ENCODE data around the gene RREB1.
A peak's percentile ranks its signal among the peaks of the same experiment; 100 is the strongest.

Gene RREB1

GRCh38 chr6:7219310-7219709 is 111.5 kb downstream of the RREB1 start:
- no peak for DNase-seq (ENCODE audit: low read depth in 2 of 2)

DNA sequence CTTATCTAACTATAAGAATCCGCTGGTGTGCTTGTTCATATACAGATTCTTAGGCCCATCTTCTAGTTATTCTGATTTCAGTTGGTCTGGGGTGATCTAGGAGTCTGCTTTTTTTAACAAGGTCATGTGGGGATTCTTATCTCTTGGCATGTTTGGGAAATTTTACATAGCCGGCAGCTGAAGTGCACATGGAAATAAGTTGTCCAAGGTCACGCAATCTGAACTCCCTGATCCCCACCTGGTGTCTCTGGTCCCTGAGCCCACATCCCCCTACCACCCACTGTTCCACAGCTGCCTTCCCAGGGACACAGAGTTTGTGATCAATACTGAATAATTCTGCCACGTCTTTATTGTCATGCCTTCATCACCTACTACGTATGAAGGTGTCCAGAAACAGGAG is 114.4 kb downstream of the RREB1 start:
- DNase-seq (ENCODE audit: low read depth in 2 of 2), result no peak

GRCh38 chr6:7224731-7225130 is 117.0 kb downstream of the RREB1 start:
- DNase-seq (ENCODE audit: low read depth in 2 of 2), result no peak

GRCh38 chr6:7228662-7229375 is 121.1 kb downstream of the RREB1 start:
- no peak for DNase-seq (ENCODE audit: low read depth in 2 of 2)

- no peak for DNase-seq (ENCODE audit: low read depth in 2 of 2)
Observed at GRCh38 chr6:7229376-7230326, 121.9 kb downstream of the RREB1 start.

- DNase-seq (ENCODE audit: low read depth in 2 of 2), result no peak
Observed at GRCh38 chr6:7230327-7230691, 122.5 kb downstream of the RREB1 start.

DNA sequence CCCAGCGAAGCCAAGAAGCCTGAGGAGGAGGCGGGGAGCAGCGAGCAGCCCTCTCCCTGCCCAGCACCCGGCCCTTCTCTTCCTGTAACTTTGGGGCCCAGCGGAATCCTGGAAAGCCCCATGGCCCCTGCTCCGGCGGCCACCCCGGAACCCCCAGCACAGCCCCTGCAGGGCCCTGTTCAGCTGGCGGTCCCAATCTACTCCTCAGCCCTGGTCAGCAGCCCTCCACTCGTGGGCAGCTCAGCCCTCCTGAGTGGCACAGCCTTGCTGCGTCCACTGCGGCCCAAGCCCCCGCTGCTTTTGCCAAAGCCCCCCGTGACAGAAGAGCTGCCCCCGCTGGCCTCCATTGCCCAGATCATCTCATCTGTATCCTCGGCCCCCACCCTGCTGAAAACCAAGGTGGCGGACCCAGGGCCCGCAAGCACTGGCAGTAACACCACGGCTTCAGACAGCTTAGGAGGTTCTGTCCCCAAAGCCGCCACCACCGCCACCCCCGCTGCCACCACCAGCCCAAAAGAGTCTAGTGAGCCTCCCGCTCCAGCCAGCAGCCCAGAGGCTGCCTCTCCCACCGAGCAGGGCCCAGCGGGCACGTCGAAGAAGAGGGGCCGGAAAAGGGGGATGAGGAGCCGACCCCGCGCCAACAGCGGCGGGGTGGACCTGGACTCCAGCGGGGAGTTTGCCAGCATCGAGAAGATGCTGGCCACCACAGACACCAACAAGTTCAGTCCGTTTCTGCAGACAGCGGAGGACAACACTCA is 123.4 kb downstream of the RREB1 start:
- DNase-seq (ENCODE audit: low read depth in 2 of 2), result no peak

GRCh38 chr6:7232351-7232750 is 124.6 kb downstream of the RREB1 start:
- DNase-seq (ENCODE audit: low read depth in 2 of 2), result no peak

DNA sequence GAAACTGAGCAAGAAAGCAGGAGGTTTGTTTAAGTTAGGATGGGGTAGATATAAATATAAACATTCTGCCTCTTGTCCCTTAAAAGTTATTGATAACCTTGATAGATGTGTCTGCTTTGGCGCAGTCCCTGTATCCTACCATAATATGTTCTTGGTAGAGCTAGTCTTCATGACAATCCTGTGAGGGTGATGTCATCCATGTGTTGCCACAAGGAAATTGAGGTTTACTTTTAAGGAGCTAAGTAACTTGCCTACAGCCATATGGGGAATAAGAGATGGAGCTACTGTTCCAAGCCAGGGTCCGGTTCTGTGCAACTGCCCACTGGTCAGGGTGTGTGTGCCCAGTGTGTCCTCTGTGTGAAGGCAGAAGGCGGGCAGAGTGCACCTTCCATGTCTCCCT is 126.8 kb downstream of the RREB1 start:
- no peak for DNase-seq (ENCODE audit: low read depth in 2 of 2)

DNA sequence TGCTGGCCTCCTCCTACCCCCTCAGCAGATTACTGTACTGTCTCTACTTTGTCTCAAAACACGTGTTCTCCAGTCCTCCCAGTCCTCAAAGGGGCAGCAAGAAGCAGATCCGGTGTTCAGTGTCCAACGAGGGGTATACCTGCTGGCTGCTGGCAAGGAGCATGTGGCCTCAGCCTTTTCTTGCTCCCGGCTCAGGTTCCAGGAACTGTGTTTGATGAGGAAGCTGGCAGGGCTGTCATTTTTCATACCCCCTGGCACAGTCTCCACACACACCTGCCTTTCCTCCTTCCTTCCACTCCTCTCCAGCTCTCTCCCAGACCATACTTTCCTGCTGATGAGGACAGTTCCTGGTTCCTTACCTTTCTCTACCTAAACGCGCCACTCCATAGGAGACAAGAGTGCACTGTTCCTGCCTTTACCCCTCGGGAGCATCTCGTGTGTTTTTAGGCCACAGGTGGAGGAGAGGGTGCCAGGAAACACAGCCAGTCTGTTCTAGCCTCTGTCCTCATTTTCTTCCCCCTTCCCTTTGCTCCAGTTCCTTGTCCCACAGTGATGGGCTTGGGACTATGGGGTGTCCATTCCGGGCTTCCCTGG is 128.0 kb downstream of the RREB1 start:
- no peak for DNase-seq (ENCODE audit: low read depth in 2 of 2)

GRCh38 chr6:7236306-7237209 is 128.8 kb downstream of the RREB1 start:
- DNase-seq (ENCODE audit: low read depth in 2 of 2), result no peak

GRCh38 chr6:7237653-7238188 is 130.0 kb downstream of the RREB1 start:
- DNase-seq (ENCODE audit: low read depth in 2 of 2), result no peak

- no peak for DNase-seq (ENCODE audit: low read depth in 2 of 2)
Observed at GRCh38 chr6:7238526-7238899, 130.8 kb downstream of the RREB1 start.

DNA sequence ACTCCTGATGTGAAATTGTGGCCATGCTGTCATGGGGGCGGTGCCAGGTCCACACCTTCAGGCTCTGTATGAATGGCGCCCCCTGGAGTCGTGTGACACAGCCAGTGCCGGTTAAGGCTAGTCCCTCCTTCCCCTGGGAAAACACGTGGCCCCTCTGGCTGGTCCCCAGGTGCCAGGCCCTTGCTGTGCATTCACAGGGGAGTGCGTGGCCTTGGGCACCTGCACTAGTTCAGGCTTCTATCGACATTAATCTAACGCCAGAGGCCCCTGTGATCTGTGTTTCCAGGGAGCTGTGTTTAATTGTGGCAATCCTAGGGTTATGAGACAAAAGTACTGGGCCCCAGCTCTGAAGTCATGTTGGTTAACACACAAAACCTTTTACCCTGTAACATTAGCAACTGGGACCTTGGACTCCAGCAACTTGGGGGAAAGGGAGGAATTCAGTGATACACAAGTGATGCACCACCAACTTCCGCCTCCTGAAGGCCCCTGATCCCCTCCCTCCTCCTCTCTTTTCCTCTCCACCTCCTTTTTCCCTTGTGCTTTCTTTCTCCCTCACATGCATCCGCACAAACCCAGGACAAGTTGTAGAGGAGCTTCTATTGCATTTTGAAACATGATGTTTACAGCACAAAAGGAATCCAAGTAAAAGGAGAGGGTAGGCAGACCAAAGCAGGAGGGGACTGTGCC is 131.3 kb downstream of the RREB1 start:
- DNase-seq (ENCODE audit: low read depth in 2 of 2), result peak; percentile 17 to 48

GRCh38 chr6:7239590-7239948 is 131.8 kb downstream of the RREB1 start:
- no peak for DNase-seq (ENCODE audit: low read depth in 2 of 2)

GRCh38 chr6:7240351-7240750 is 132.6 kb downstream of the RREB1 start:
- no peak for DNase-seq (ENCODE audit: low read depth in 2 of 2)

DNA sequence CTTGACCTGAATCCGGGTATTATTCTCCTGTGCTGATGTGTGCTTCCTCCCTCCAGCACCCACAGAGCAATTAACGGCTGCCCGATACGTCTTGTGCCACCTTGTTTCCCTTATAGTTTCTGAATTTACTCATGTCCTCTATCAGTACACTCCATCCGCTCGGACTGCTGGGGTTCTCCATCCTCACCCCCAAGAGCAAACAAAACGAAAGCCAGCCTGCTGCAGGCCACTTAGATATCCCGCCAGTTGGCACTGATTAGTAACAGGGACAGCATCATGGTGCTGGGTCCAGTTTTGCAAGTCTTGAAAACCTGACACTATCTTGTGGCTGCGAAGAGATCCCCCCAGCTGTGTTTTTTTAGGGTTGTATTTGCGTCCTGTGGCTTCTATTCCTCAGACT is 133.4 kb downstream of the RREB1 start:
- no peak for DNase-seq (ENCODE audit: low read depth in 2 of 2)

DNA sequence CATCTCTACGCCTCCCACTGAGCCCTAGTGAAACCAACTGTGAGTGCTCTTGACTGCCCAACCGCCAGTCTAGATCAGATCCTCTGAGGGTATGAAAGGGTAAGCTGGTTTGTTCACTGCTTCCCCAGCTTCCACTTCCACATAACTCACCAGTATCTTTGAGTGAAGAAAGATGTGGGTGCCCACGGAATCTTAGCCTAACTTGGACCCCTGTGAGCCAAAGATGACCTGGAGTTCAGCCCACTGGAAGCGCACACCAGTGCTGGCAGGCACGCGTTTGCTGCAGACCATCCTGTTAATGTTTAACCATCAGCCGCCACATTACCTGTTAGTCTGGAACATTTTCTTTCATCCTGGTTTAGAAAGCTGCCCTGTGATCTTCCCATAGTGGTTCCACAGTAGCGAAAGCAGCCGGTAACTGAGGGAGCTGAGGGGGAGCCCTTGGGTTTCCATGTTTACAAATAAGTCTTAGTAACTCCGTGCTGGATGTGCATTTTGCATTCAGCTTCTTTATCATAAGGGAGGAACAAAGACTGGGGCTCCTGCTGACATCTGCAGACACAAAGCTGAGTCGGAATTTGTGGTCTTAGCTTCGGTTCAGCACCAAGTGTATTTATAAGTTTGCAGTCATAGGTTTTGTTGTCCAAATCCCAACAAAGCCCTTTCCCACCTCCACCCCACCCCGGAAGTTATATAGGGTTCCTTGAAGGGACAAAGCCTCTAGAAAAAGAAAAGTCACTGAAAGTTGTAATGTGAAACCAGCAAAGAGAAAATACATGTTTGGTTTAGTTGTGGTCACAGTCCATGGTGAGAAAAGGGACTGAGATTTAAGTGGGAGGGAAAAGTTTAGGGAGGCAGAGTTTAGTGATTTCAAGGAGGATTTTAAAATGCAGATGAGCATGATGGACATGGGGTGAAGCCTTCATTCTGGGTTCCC is 134.2 kb downstream of the RREB1 start:
- no peak for DNase-seq (ENCODE audit: low read depth in 2 of 2)

- DNase-seq (ENCODE audit: low read depth in 2 of 2), result no peak
Observed at GRCh38 chr6:7242835-7243178, 135.0 kb downstream of the RREB1 start.
